Measurements from ENCODE around the gene MARCHF6. TPM values are rescaled to one million over a fixed set of nuclear protein-coding genes. Genes with fewer than 3 reads are reported as not detected.

Gene MARCHF6
- total and polyA plus RNA-seq, 2 donors (not counting 1 experiment from before 2014, with no cell fraction given): 69.0 to 201 TPM

DNA sequence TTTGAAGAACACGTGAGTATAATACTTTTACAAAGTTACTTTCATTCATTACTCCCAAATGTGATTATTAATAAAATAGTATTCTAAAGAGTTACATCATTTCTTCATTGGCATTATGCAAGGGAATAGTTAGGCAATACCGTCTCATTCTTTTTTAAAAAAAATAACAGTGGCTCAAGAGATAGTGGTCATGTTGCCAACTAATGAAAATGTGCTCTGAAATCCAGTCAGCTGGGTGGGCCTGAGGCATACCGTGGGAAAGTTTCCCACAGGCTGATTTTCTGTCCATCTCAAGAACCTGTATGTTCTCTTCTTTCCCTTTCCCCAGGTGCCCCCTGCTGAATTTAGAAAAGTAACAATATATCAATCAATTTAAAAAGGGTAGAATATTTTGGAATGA, 47.3 kb downstream of the MARCHF6 start:
- H3K9me3 Mint-ChIP-seq (ENCODE audit: insufficient read depth): no peaks in the 10 kb centered on the region
- CTCF ChIA-PET: interaction anchor here (0.9 kb wide), 1 partner anchor 115 kb away, joined by 3 read pairs; no protein-coding TSS in a partner anchor
- Histone ChIP-seq H3K27me3 (replicated peaks in 1 of 4; ENCODE audit: control extremely low read depth in 1 of 4, control insufficient read depth in 3 of 4, insufficient read depth in 4 of 4, low read length in 3 of 4) (no peaks in the 10 kb centered on the region), H3K4me2 (replicated peaks; ENCODE audit: low read depth, low read length, poor library complexity, severe bottlenecking) (no peak overlapping the region), H3K27ac (ENCODE audit: low read length in 2 of 2) (no peak overlapping the region), H3K36me3 (replicated peaks in 1 of 2; ENCODE audit: control extremely low read depth in 1 of 2, control insufficient read depth in 1 of 2, extremely low read depth in 1 of 2, insufficient read depth in 2 of 2, low read length in 1 of 2) (peaks cover 9 to 80% of the 10 kb centered on the region in 2 experiments), H3K4me1 (ENCODE audit: control insufficient read depth in 2 of 2, insufficient read depth in 2 of 2, low read length in 2 of 2) (no peaks in the 10 kb centered on the region), H3K4me3 (ENCODE audit: control extremely low read depth in 1 of 5, extremely low read depth in 1 of 5, insufficient read depth in 1 of 5, low read depth in 2 of 5, low read length in 4 of 5) (no peak overlapping the region), H3K79me2 (ENCODE audit: control insufficient read depth, insufficient read depth, low read length) (no peaks in the 10 kb centered on the region), H2AFZ (ENCODE audit: insufficient read depth, low read depth, low read length, poor library complexity, severe bottlenecking) (no peak overlapping the region), H3K9me3 (ENCODE audit: control extremely low read depth in 1 of 3, control insufficient read depth in 2 of 3, insufficient read depth in 1 of 3, low read length in 2 of 3) (no peaks in the 10 kb centered on the region), H3K9ac (ENCODE audit: low read length) (no peak overlapping the region), H4K20me1 (ENCODE audit: control insufficient read depth, insufficient read depth, low read length, poor library complexity, severe bottlenecking) (peaks cover under 1% of the 10 kb centered on the region)
- ATAC-seq (ENCODE audit: low read depth) (no peak), DNase-seq (no peak)
- H3K27ac Mint-ChIP-seq: no peak overlapping the region
- no peaks in the 10 kb centered on the region for H3K27me3 Mint-ChIP-seq
- TF ChIP-seq, protein P1, sequence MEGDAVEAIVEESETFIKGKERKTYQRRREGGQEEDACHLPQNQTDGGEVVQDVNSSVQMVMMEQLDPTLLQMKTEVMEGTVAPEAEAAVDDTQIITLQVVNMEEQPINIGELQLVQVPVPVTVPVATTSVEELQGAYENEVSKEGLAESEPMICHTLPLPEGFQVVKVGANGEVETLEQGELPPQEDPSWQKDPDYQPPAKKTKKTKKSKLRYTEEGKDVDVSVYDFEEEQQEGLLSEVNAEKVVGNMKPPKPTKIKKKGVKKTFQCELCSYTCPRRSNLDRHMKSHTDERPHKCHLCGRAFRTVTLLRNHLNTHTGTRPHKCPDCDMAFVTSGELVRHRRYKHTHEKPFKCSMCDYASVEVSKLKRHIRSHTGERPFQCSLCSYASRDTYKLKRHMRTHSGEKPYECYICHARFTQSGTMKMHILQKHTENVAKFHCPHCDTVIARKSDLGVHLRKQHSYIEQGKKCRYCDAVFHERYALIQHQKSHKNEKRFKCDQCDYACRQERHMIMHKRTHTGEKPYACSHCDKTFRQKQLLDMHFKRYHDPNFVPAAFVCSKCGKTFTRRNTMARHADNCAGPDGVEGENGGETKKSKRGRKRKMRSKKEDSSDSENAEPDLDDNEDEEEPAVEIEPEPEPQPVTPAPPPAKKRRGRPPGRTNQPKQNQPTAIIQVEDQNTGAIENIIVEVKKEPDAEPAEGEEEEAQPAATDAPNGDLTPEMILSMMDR (IDR thresholded peaks at IDR 0.05): no peak
- TF ChIP-seq EZH2 (IDR thresholded peaks at IDR 0.05; ENCODE audit: borderline replicate concordance, insufficient read depth, low read depth, low read length, poor library complexity, severe bottlenecking): no peak
- H3K4me1 Mint-ChIP-seq: no peaks in the 10 kb centered on the region
- POLR2A ChIA-PET: no interaction called here
- no peak overlapping the region for H3K4me3 Mint-ChIP-seq
- WGBS (ENCODE audit: insufficient coverage): 100% methylated on average over 1 of the region's 3 CpGs
- intact Hi-C loops (cut with micrococcal nuclease): loop anchor here (2.0 kb wide), 1 partner anchor 20 kb away; no protein-coding TSS in a partner anchor

DNA sequence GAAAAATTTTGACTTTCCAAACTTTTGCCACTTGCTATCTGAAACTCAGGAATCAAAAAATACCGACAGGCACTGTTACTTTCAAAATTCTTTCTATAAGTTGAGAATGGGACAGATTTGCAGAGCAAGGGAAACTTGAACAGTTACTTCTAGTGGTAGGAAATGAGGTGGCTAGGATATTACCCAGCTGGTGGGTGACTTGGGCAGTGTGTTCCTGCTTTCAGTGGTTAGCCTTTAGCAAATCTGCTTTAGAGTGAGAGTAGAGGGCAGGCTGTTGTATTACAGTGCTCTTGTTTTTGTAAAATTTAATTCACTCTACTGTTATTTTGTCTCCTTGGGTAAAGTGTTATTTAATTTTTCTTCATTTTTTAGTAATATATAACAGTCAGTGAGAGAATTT, 48.0 kb downstream of the MARCHF6 start:
- Histone ChIP-seq H3K36me3 (replicated peaks in 1 of 2; ENCODE audit: control extremely low read depth in 1 of 2, control insufficient read depth in 1 of 2, extremely low read depth in 1 of 2, insufficient read depth in 2 of 2, low read length in 1 of 2) (peaks cover 10 to 80% of the 10 kb centered on the region in 2 experiments), H3K27me3 (replicated peaks in 1 of 4; ENCODE audit: control extremely low read depth in 1 of 4, control insufficient read depth in 3 of 4, insufficient read depth in 4 of 4, low read length in 3 of 4) (no peaks in the 10 kb centered on the region), H3K4me2 (replicated peaks; ENCODE audit: low read depth, low read length, poor library complexity, severe bottlenecking) (no peak overlapping the region), H3K4me1 (ENCODE audit: control insufficient read depth in 2 of 2, insufficient read depth in 2 of 2, low read length in 2 of 2) (no peaks in the 10 kb centered on the region), H4K20me1 (ENCODE audit: control insufficient read depth, insufficient read depth, low read length, poor library complexity, severe bottlenecking) (peaks cover 6% of the 10 kb centered on the region), H3K9ac (ENCODE audit: low read length) (no peak overlapping the region), H3K9me3 (ENCODE audit: control extremely low read depth in 1 of 3, control insufficient read depth in 2 of 3, insufficient read depth in 1 of 3, low read length in 2 of 3) (no peaks in the 10 kb centered on the region), H3K27ac (ENCODE audit: low read length in 2 of 2) (no peak overlapping the region), H2AFZ (ENCODE audit: insufficient read depth, low read depth, low read length, poor library complexity, severe bottlenecking) (no peak overlapping the region), H3K79me2 (ENCODE audit: control insufficient read depth, insufficient read depth, low read length) (no peaks in the 10 kb centered on the region), H3K4me3 (ENCODE audit: control extremely low read depth in 1 of 5, extremely low read depth in 1 of 5, insufficient read depth in 1 of 5, low read depth in 2 of 5, low read length in 4 of 5) (no peak overlapping the region)
- intact Hi-C loops (cut with micrococcal nuclease): loop anchor here (2.0 kb wide), 1 partner anchor 21 kb away; no protein-coding TSS in a partner anchor
- DNase-seq (no peak), ATAC-seq (ENCODE audit: low read depth) (no peak)
- no CpG with 5 or more reads among the region's 1 CpG for WGBS (ENCODE audit: insufficient coverage)
- H3K4me3 Mint-ChIP-seq: no peak overlapping the region
- ChIA-PET POLR2A (no interaction called here), CTCF (interaction anchor here (0.9 kb wide), 1 partner anchor 116 kb away, joined by 3 read pairs; no protein-coding TSS in a partner anchor)
- H3K27ac Mint-ChIP-seq: no peak overlapping the region
- no peaks in the 10 kb centered on the region for H3K27me3 Mint-ChIP-seq
- no peak for TF ChIP-seq EZH2 (IDR thresholded peaks at IDR 0.05; ENCODE audit: borderline replicate concordance, insufficient read depth, low read depth, low read length, poor library complexity, severe bottlenecking)
- TF ChIP-seq, protein P1 (IDR thresholded peaks at IDR 0.05): no peak
- H3K9me3 Mint-ChIP-seq (ENCODE audit: insufficient read depth): no peaks in the 10 kb centered on the region
- no peaks in the 10 kb centered on the region for H3K4me1 Mint-ChIP-seq

Small RNA genes lying within 50 kb of the gene (small RNA-seq; reads per million reads assigned to genes)
- gene RF00019 (ENCODE audit: insufficient read length, low read depth, low replicate concordance): not detected

Other genes with a start within 250 kb of the MARCHF6 start
- 17.6 and 19.3 TPM in 2 replicates for gene ATPSCKMT, start 103.8 kb upstream of the MARCHF6 start, total RNA-seq
- gene ATPSCKMT, start 103.8 kb upstream of the MARCHF6 start, polyA plus RNA-seq: 6.5 and 8.5 TPM in 2 replicates
- 74.3 and 95.7 TPM in 2 replicates for gene CCT5, start 103.4 kb upstream of the MARCHF6 start, total RNA-seq
- gene CCT5, start 103.4 kb upstream of the MARCHF6 start, polyA plus RNA-seq: 77.7 and 96.1 TPM in 2 replicates
- not detected in 2 replicates for gene CMBL, start 45.8 kb upstream of the MARCHF6 start, total RNA-seq
- gene CMBL, start 45.8 kb upstream of the MARCHF6 start, polyA plus RNA-seq: not detected in 2 replicates
- 0.34 and 0.91 TPM in 2 replicates for gene ROPN1L, start 88.2 kb downstream of the MARCHF6 start, total RNA-seq
- gene ROPN1L, start 88.2 kb downstream of the MARCHF6 start, polyA plus RNA-seq: not detected in 2 replicates
- 23.4 and 24.8 TPM in 2 replicates for gene ANKRD33B, start 210.4 kb downstream of the MARCHF6 start, total RNA-seq
- gene ANKRD33B, start 210.4 kb downstream of the MARCHF6 start, polyA plus RNA-seq: 2.9 and 6.9 TPM in 2 replicates